Measurements from ENCODE around the gene GRIK2.

GRCh38 chr6:101818051-101818450, 424.5 kb downstream of the GRIK2 start:
- TF ChIP-seq CTCF (IDR thresholded peaks at IDR 0.05) (no peak), POLR2AphosphoS5 (IDR thresholded peaks at IDR 0.05) (no peak), POLR2A (IDR thresholded peaks at IDR 0.05; ENCODE audit: low read depth) (no peak)

Measured in esophagus muscularis mucosa (tissue), 3 donors.